Neural cell (in vitro differentiated cells): ENCODE results near the gene FNDC1. TPM values are rescaled to one million over a fixed set of nuclear protein-coding genes. Genes with fewer than 3 reads are reported as not detected.
A peak's percentile ranks its signal among the peaks of the same experiment; 100 is the strongest.

ENCODE experiments used
- H2AFZ ChIP-seq: fragments of 200-600, 300-800 bp; sonication (generic), shearing (Covaris generic); 2 replicates; pipeline ENCODE4 v1.6.0; 2014; ENCODE audit warnings: low read depth, mild to moderate bottlenecking, antibody characterized with exemption, low read length, moderate library complexity
- H3F3A ChIP-seq: fragments of 200-600 bp; shearing (Covaris generic); 2 replicates; pipeline ENCODE4 v1.6.1; 2016; ENCODE audit warnings: mild to moderate bottlenecking, moderate library complexity, mixed read lengths, antibody characterized with exemption, low read length; ENCODE audit not compliant: insufficient read depth, poor library complexity, severe bottlenecking
- H3K27ac ChIP-seq: fragments of 200-600, 300-800 bp; sonication (generic), shearing (Covaris generic); 2 replicates; pipeline ENCODE4 v1.5.1; 2014; ENCODE audit warnings: mild to moderate bottlenecking, low read length, moderate library complexity
- H3K27me3 ChIP-seq: fragments of 300-800, 200-600 bp; sonication (generic), shearing (Covaris generic); 2 replicates; pipeline ENCODE4 v1.6.0; 2014; ENCODE audit warnings: mild to moderate bottlenecking, low read depth, low read length, moderate library complexity; ENCODE audit not compliant: insufficient read depth
- H3K36me3 ChIP-seq: fragments of 300-800, 200-600 bp; sonication (generic), shearing (Covaris generic); 2 replicates; pipeline ENCODE4 v1.5.1; 2014; ENCODE audit warnings: mild to moderate bottlenecking, antibody characterized with exemption, low read length, moderate library complexity; ENCODE audit not compliant: insufficient read depth
- H3K4me2 ChIP-seq: fragments of 300-800, 200-600 bp; sonication (generic), shearing (Covaris generic); 2 replicates; pipeline ENCODE4 v1.6.0; 2014; ENCODE audit warnings: mild to moderate bottlenecking, low read length
- H3K4me3 ChIP-seq: fragments of 300-800, 200-600 bp; sonication (generic), shearing (Covaris generic); 2 replicates; pipeline ENCODE4 v1.5.1; 2014; ENCODE audit warnings: mild to moderate bottlenecking, low read length, moderate library complexity
- H3K79me2 ChIP-seq: fragments of 200-600 bp; shearing (Covaris generic); replicated peaks from 2 replicates; pipeline ENCODE4 v1.6.0; 2014; ENCODE audit warnings: mild to moderate bottlenecking, low read length, moderate library complexity; ENCODE audit not compliant: insufficient read depth
- H3K9ac ChIP-seq: fragments of 300-800, 200-600 bp; sonication (generic), shearing (Covaris generic); 2 replicates; pipeline ENCODE4 v1.6.1; 2016; ENCODE audit warnings: mild to moderate bottlenecking, low read length, mixed read lengths
- H3K9me2 ChIP-seq: fragments of 200-600 bp; shearing (Covaris generic); 2 replicates; pipeline ENCODE4 v1.6.1; 2016; ENCODE audit warnings: mild to moderate bottlenecking, low read length, mixed read lengths; ENCODE audit not compliant: insufficient read depth
- H3K9me3 ChIP-seq: fragments of 200-600, 300-800 bp; sonication (generic), shearing (Covaris generic); 2 replicates; pipeline ENCODE4 v1.6.1; 2016; ENCODE audit warnings: mild to moderate bottlenecking, mixed run types, low read length, moderate library complexity, mixed read lengths
- H4K20me1 ChIP-seq: fragments of 200-600 bp; shearing (Covaris generic); 2 replicates; pipeline ENCODE4 v1.6.1; 2016; ENCODE audit warnings: mild to moderate bottlenecking, mixed run types; ENCODE audit not compliant: insufficient read depth
- CTCF ChIP-seq: fragments of 450-650 bp; IDR thresholded peaks from 2 replicates; pipeline ENCODE4 v1.5.1; 2014; ENCODE audit warnings: antibody characterized with exemption, mild to moderate bottlenecking, moderate library complexity; ENCODE audit not compliant: poor library complexity, severe bottlenecking
- EP300 ChIP-seq: fragments of 450-650 bp; conservative IDR thresholded peaks from 2 replicates; pipeline ENCODE4 v1.6.1; 2014; ENCODE audit warnings: antibody characterized with exemption, mild to moderate bottlenecking, moderate library complexity; ENCODE audit not compliant: poor library complexity, severe bottlenecking
- EZH2 ChIP-seq: fragments of 200-600, 300-800 bp; shearing (Covaris generic), sonication (generic); IDR thresholded peaks from 2 replicates; pipeline ENCODE4 v1.6.1; 2014; ENCODE audit warnings: antibody characterized with exemption, low read length, borderline replicate concordance, mild to moderate bottlenecking; ENCODE audit not compliant: insufficient read depth, poor library complexity, severe bottlenecking
- MXI1 ChIP-seq: fragments of 450-650 bp; conservative IDR thresholded peaks from 2 replicates; pipeline ENCODE4 v1.6.1; 2014; ENCODE audit warnings: antibody characterized with exemption, mild to moderate bottlenecking; ENCODE audit not compliant: poor library complexity, severe bottlenecking
- POLR2AphosphoS5 ChIP-seq: IDR thresholded peaks from 2 replicates; pipeline ENCODE4 v1.6.1; 2012
- RAD21 ChIP-seq: fragments of 450-650 bp; conservative IDR thresholded peaks from 2 replicates; pipeline ENCODE4 v1.6.1; 2014; ENCODE audit warnings: antibody characterized with exemption, mild to moderate bottlenecking, moderate library complexity
- REST ChIP-seq: IDR thresholded peaks from 2 replicates; pipeline ENCODE4 v1.6.1; 2012; ENCODE audit warnings: borderline replicate concordance
- SMC3 ChIP-seq: fragments of 450-650 bp; conservative IDR thresholded peaks from 2 replicates; pipeline ENCODE4 v1.6.1; 2014; ENCODE audit warnings: antibody characterized with exemption, mild to moderate bottlenecking, moderate library complexity; ENCODE audit not compliant: poor library complexity
- TAF1 ChIP-seq: IDR thresholded peaks from 2 replicates; pipeline ENCODE4 v1.6.1; 2012; ENCODE audit warnings: low read depth
- polyA plus RNA-seq: library from polyadenylated mRNA; depleted of rRNA; stranded (reverse); fragments of >200 nt; gene quantifications from 2 replicates; pipeline ENCODE4 v1.2.3, GENCODE V29; 2014

The FNDC1 gene
- polyA plus RNA-seq, 1 donor from 2014 or later = not detected

DNA sequence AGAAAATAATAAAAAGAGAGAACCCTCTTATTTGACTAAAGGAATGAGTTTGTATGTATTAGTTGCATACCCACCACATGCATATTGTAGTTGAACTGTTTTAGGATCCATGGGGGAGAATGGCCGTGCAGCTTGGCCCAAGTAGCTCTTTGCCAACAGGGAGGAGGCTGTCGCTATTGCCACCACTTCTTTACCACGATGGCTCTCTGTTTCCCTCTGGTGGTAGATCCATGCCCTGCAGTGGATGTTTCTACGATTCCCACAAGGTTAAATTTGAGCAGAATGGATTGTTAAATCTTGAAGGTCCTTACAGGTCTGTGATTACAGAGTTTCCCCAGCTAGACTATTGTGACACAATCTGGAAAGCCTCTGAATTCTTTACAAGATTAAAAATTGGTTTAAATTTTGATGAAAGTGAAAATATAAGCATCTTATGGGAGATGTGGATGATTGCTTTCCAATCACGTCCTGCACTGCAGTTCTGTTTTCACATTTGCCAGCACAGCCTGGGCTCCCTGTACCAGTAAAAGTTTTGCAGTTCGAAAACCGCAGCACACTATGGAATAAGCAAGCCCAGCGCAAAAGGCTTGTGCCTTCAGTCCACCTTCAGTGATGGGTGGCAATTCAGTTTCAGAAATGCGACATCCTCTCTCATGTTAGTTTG is 34.4 kb upstream of the FNDC1 start:
- no peak overlapping the region for H3K4me3 ChIP-seq
- no peak for TF ChIP-seq EP300
- peak; percentile 66 for TF ChIP-seq RAD21
- TF ChIP-seq REST = no peak
- peak; percentile 69 for TF ChIP-seq CTCF
- TF ChIP-seq MXI1 = no peak
- TF ChIP-seq POLR2AphosphoS5 = no peak
- no peak for TF ChIP-seq TAF1
- peak; percentile 60 for TF ChIP-seq SMC3
- H3K36me3 ChIP-seq = no peaks in the 10 kb centered on the region
- H3K9ac ChIP-seq = no peak overlapping the region
- no peaks in the 10 kb centered on the region for H3K9me2 ChIP-seq
- no peaks in the 10 kb centered on the region for H4K20me1 ChIP-seq
- H3F3A ChIP-seq = no peaks in the 10 kb centered on the region
- H3K4me2 ChIP-seq = no peak overlapping the region
- H3K79me2 ChIP-seq = no peaks in the 10 kb centered on the region
- no peak overlapping the region for H3K27ac ChIP-seq
- no peak overlapping the region for H2AFZ ChIP-seq
- no peaks in the 10 kb centered on the region for H3K27me3 ChIP-seq
- H3K9me3 ChIP-seq = no peaks in the 10 kb centered on the region

GRCh38 chr6:159137676-159138075 is 31.5 kb upstream of the FNDC1 start:
- Histone ChIP-seq H3K27ac (no peak overlapping the region), H3K36me3 (no peaks in the 10 kb centered on the region), H3K9me2 (no peaks in the 10 kb centered on the region), H3K79me2 (no peaks in the 10 kb centered on the region), H3K4me3 (no peak overlapping the region), H3K4me2 (no peak overlapping the region), H3F3A (no peaks in the 10 kb centered on the region), H3K27me3 (no peaks in the 10 kb centered on the region), H2AFZ (no peak overlapping the region), H4K20me1 (no peaks in the 10 kb centered on the region), H3K9me3 (no peaks in the 10 kb centered on the region), H3K9ac (no peak overlapping the region)
- TF ChIP-seq MXI1 = no peak
- TF ChIP-seq CTCF = no peak
- TF ChIP-seq RAD21 = no peak
- TF ChIP-seq REST = no peak
- TF ChIP-seq POLR2AphosphoS5 = no peak
- TF ChIP-seq EP300 = no peak
- no peak for TF ChIP-seq SMC3
- no peak for TF ChIP-seq TAF1
- no peak for TF ChIP-seq EZH2
